Endothelial cell (in vitro differentiated cells): ENCODE measurements around the gene C6orf120. TPM values are rescaled to one million over a fixed set of nuclear protein-coding genes. Genes with fewer than 3 reads are reported as not detected.

Source experiments
- DNase-seq: peaks from one replicate; pipeline ENCODE4 v3.0.0; 2021; ENCODE audit warnings: low spot score
- H3K27ac Mint-ChIP-seq: one replicate; pipeline ENCODE4 v1.8.0; 2021; ENCODE audit warnings: mixed read lengths, inconsistent platforms; ENCODE audit not compliant: unreplicated experiment
- H3K27me3 Mint-ChIP-seq: one replicate; pipeline ENCODE4 v1.8.0; 2021; ENCODE audit warnings: mild to moderate bottlenecking, moderate library complexity, mixed read lengths, inconsistent platforms; ENCODE audit not compliant: unreplicated experiment
- H3K36me3 Mint-ChIP-seq: one replicate; pipeline ENCODE4 v1.8.0; 2021; ENCODE audit warnings: mild to moderate bottlenecking, low read depth, mixed read lengths, inconsistent platforms; ENCODE audit not compliant: unreplicated experiment
- H3K4me1 Mint-ChIP-seq: one replicate; pipeline ENCODE4 v1.8.0; 2021; ENCODE audit warnings: mild to moderate bottlenecking, mixed read lengths, inconsistent platforms; ENCODE audit not compliant: unreplicated experiment
- H3K4me3 Mint-ChIP-seq: one replicate; pipeline ENCODE4 v1.8.0; 2021; ENCODE audit warnings: mild to moderate bottlenecking, mixed read lengths, inconsistent platforms; ENCODE audit not compliant: unreplicated experiment
- H3K9me3 Mint-ChIP-seq: one replicate; pipeline ENCODE4 v1.8.0; 2021; ENCODE audit warnings: mixed read lengths, inconsistent platforms; ENCODE audit not compliant: unreplicated experiment
- CTCF ChIP-seq: fragments of 200-600 bp; sonication (generic); IDR thresholded peaks from one replicate; pipeline ENCODE4 v1.5.0; 2021; ENCODE audit warnings: antibody characterized with exemption; ENCODE audit not compliant: unreplicated experiment
- total RNA-seq: library from RNA; stranded (reverse); fragmentation: NEBNext Ultra II Directional; extraction: Animal tissue kit (Norgen Biotek cat#: 25700); gene quantifications from one replicate; pipeline ENCODE4 v1.2.1, GENCODE V29; 2021; ENCODE audit not compliant: unreplicated experiment

The C6orf120 gene
- total RNA-seq, 1 donor from 2014 or later: 34.2 TPM

- Mint-ChIP-seq H3K36me3 (peaks cover 4% of the 10 kb centered on the region), H3K4me3 (no peak overlapping the region), H3K4me1 (peaks cover 8% of the 10 kb centered on the region), H3K9me3 (no peaks in the 10 kb centered on the region), H3K27me3 (peaks cover 6% of the 10 kb centered on the region), H3K27ac (no peak overlapping the region)
- no peak for TF ChIP-seq CTCF
- no peak for DNase-seq
Observed at GRCh38 chr6:169720207-169720855, 18.4 kb downstream of the C6orf120 start.

GRCh38 chr6:169722362-169723199 is 20.7 kb downstream of the C6orf120 start:
- peak overlapping the region; percentile 2 for H3K27ac Mint-ChIP-seq
- H3K27me3 Mint-ChIP-seq: peaks cover 8% of the 10 kb centered on the region
- peak; percentile 42 for DNase-seq
- TF ChIP-seq CTCF: no peak
- peak overlapping the region; percentile 93 for H3K4me3 Mint-ChIP-seq
- peaks cover 19% of the 10 kb centered on the region for H3K4me1 Mint-ChIP-seq
- H3K36me3 Mint-ChIP-seq: peaks cover 5% of the 10 kb centered on the region
- no peaks in the 10 kb centered on the region for H3K9me3 Mint-ChIP-seq

- Mint-ChIP-seq H3K4me3 (peak overlapping the region; percentile 93), H3K36me3 (peaks cover 5% of the 10 kb centered on the region), H3K4me1 (peaks cover 25% of the 10 kb centered on the region), H3K9me3 (no peaks in the 10 kb centered on the region), H3K27me3 (peaks cover 8% of the 10 kb centered on the region), H3K27ac (peak overlapping the region; percentile 2)
- DNase-seq: peak; percentile 50
- no peak for TF ChIP-seq CTCF
Observed at GRCh38 chr6:169723200-169723909, 21.4 kb downstream of the C6orf120 start.

GRCh38 chr6:169723991-169724493 is 22.1 kb downstream of the C6orf120 start:
- peak; percentile 44 for DNase-seq
- H3K27ac Mint-ChIP-seq: no peak overlapping the region
- H3K27me3 Mint-ChIP-seq: peaks cover 8% of the 10 kb centered on the region
- H3K36me3 Mint-ChIP-seq: peaks cover 5% of the 10 kb centered on the region
- peaks cover 25% of the 10 kb centered on the region for H3K4me1 Mint-ChIP-seq
- H3K4me3 Mint-ChIP-seq: no peak overlapping the region
- no peaks in the 10 kb centered on the region for H3K9me3 Mint-ChIP-seq
- no peak for TF ChIP-seq CTCF
